ENCODE measurements around the gene BCL2L13. TPM values are rescaled to one million over a fixed set of nuclear protein-coding genes. Genes with fewer than 3 reads are reported as not detected.
"Not testable (repeated sequence)": the region's sequence is repeated elsewhere in the genome, so short reads cannot be mapped to it uniquely, and the experiment has no call there.

BCL2L13 gene
- total RNA-seq, 2 donors from 2014 or later: 19.8 to 35.0 TPM

- Histone ChIP-seq H3K4me1 (no peaks in the 10 kb centered on the region), H3K36me3 (replicated peaks in 1 of 2; ENCODE audit: insufficient read depth in 1 of 2, low read depth in 2 of 2) (peaks cover 0 to 8% of the 10 kb centered on the region in 2 donors), H3K27ac (no peak overlapping the region), H3K9me3 (no peaks in the 10 kb centered on the region), H3K4me3 (no peak overlapping the region), H3K27me3 (no peaks in the 10 kb centered on the region)
- WGBS, 2 donors: 70 to 76% methylated on average over 3 of the region's 3 CpGs
- ATAC-seq: no peak
- no peak for DNase-seq
- intact Hi-C loops (cut with DNase I): no loop called here
- no peak for TF ChIP-seq POLR2A (IDR thresholded peaks at IDR 0.05)
These were observed 27.3 kb downstream of the BCL2L13 start for GRCh38 chr22:17665854-17666253.

DNA sequence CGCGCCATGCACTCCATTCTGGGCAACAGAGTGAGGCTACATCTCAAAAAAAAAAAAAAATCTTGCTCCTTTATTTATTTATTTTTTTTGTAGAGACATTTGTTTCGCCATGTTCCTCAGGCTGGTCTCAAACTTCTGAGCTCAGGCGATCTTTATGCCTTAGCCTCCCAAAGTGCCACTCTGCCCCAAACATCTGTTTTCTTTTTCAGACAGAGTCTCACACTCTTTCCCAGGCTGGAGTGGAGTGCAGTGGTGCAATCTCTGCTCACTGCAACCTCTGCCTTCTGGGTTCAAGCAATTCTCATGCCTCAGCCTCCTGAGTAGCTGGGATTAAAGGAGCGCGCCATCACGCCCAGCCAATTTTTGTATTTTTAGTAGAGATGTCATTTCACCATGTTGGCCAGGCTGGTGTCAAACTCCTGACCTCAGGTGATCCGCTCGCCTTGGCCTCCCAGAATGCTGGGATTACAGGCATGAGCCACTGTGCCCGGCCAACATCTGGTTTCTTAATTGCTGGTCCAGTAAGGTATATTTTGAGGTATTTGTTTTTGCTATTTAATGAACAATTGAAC, 33.0 kb downstream of the BCL2L13 start:
- H3K27ac ChIP-seq; ATAC-seq; H3K9me3 ChIP-seq; DNase-seq; H3K27me3 ChIP-seq; H3K4me1 ChIP-seq; H3K4me3 ChIP-seq; intact Hi-C loops (cut with DNase I); H3K36me3 ChIP-seq (replicated peaks in 1 of 2; ENCODE audit: insufficient read depth in 1 of 2, low read depth in 2 of 2): not testable (repeated sequence)
- WGBS, 2 donors: 96 to 97% methylated on average over 10 of the region's 10 CpGs

GRCh38 chr22:17672417-17672991, 33.9 kb downstream of the BCL2L13 start:
- intact Hi-C loops (cut with DNase I): no loop called here
- H3K9me3 ChIP-seq: no peaks in the 10 kb centered on the region
- no peak for DNase-seq
- no peak overlapping the region for H3K27ac ChIP-seq
- no peak for TF ChIP-seq CTCF (IDR thresholded peaks at IDR 0.05)
- TF ChIP-seq POLR2A (IDR thresholded peaks at IDR 0.05): no peak
- H3K4me1 ChIP-seq: no peaks in the 10 kb centered on the region
- WGBS, 2 donors: 89 to 93% methylated on average over 2 of the region's 2 CpGs
- ATAC-seq: no peak
- no peaks in the 10 kb centered on the region for H3K27me3 ChIP-seq
- no peaks in the 10 kb centered on the region for H3K36me3 ChIP-seq (replicated peaks in 1 of 2; ENCODE audit: insufficient read depth in 1 of 2, low read depth in 2 of 2)
- no peak overlapping the region for H3K4me3 ChIP-seq

DNA sequence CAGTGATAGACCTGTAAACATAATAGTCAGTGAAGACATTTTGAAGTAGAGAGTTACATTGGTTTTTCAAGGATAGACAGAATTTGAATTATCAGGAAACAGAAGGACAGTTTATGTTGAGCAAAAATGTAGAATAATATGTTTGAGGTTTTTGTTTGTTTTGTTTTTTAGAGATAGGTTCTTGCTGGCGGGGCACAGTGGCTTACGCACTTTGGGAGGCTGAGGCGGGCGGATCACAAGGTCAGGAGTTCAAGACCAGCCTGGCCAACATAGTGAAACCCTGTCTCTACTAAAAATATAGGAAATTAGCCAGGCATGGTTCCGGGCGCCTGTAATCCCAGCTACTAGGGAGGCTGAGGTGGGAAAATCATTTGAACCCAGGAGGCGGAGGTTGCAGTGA, 35.6 kb downstream of the BCL2L13 start:
- Histone ChIP-seq H3K36me3 (replicated peaks in 1 of 2; ENCODE audit: insufficient read depth in 1 of 2, low read depth in 2 of 2) (no peaks in the 10 kb centered on the region), H3K4me3 (no peak overlapping the region), H3K27ac (no peak overlapping the region), H3K4me1 (no peaks in the 10 kb centered on the region), H3K9me3 (no peaks in the 10 kb centered on the region), H3K27me3 (no peaks in the 10 kb centered on the region)
- WGBS, 2 donors: 95 to 97% methylated on average over 7 of the region's 7 CpGs
- no peak for DNase-seq
- TF ChIP-seq POLR2A (IDR thresholded peaks at IDR 0.05) (no peak), CTCF (IDR thresholded peaks at IDR 0.05) (no peak)
- intact Hi-C loops (cut with DNase I): no loop called here
- no peak for ATAC-seq

GRCh38 chr22:17675584-17675983, 37.0 kb downstream of the BCL2L13 start:
- Histone ChIP-seq H3K27me3 (no peaks in the 10 kb centered on the region), H3K9me3 (no peaks in the 10 kb centered on the region), H3K4me1 (no peaks in the 10 kb centered on the region), H3K36me3 (replicated peaks in 1 of 2; ENCODE audit: insufficient read depth in 1 of 2, low read depth in 2 of 2) (no peaks in the 10 kb centered on the region), H3K4me3 (no peak overlapping the region), H3K27ac (no peak overlapping the region)
- DNase-seq (no peak), ATAC-seq (no peak)
- intact Hi-C loops (cut with DNase I): no loop called here
- 36 to 58% methylated on average over 1 of the region's 1 CpG for WGBS, 2 donors
- TF ChIP-seq CTCF (IDR thresholded peaks at IDR 0.05) (no peak), POLR2A (IDR thresholded peaks at IDR 0.05) (no peak)

DNA sequence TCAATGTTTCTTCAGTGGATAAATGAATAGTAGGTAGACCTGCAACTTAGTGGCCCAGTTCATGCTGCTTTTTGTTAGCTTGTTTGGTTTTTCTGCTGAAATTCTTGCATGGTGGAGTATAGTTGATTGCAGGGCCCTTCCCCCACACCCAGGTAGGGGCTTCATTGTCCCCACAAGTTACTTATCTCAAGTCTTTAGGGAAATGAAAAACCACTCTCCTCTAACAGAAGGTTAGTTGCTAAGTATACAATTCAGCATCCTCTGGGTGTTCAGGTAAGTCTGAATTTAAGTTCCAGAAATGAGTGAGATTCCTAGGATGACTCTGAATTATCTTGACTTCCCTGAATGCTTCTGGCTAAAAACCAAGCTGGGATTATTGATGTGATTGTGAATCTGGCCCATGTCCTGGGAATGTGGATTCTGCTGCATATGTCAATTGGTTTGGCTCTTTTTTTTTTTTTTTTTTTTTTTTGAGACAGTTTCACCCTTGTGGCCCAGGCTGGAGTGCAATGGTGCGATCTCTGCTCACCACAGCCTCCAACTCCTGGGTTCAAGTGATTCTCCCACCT, 40.3 kb downstream of the BCL2L13 start:
- no peak for TF ChIP-seq CTCF (IDR thresholded peaks at IDR 0.05)
- no peak for TF ChIP-seq POLR2A (IDR thresholded peaks at IDR 0.05)
- intact Hi-C loops (cut with DNase I): no loop called here
- WGBS, 2 donors: 90 to 94% methylated on average over 1 of the region's 1 CpG
- no peaks in the 10 kb centered on the region for H3K36me3 ChIP-seq (replicated peaks in 1 of 2; ENCODE audit: insufficient read depth in 1 of 2, low read depth in 2 of 2)
- H3K27ac ChIP-seq: no peak overlapping the region
- no peaks in the 10 kb centered on the region for H3K27me3 ChIP-seq
- DNase-seq (no peak), ATAC-seq (no peak)
- no peaks in the 10 kb centered on the region for H3K9me3 ChIP-seq
- H3K4me3 ChIP-seq: no peak overlapping the region
- H3K4me1 ChIP-seq: no peaks in the 10 kb centered on the region
